GM23338 (cell line): ENCODE data around the gene HVCN1. TPM values are rescaled to one million over a fixed set of nuclear protein-coding genes. Genes with fewer than 3 reads are reported as not detected.

ENCODE experiments used
- ATAC-seq: fragments of 200-7000 bp; cut with Tn5 transposase; 3 replicates; pipeline ENCODE4 v1.9.1; 2020
- DNase-seq: peaks from one replicate; pipeline ENCODE4 v3.0.0-alpha.2; 2015; ENCODE audit warnings: low spot score
- H2AFZ ChIP-seq: fragments of 200-600 bp; sonication (generic); 2 replicates; pipeline ENCODE4 v1.8.0; 2016; ENCODE audit warnings: antibody characterized with exemption, mild to moderate bottlenecking, moderate library complexity
- H3F3A ChIP-seq: fragments of 200-600 bp; sonication (generic); replicated peaks from 2 replicates; pipeline ENCODE4 v1.8.0; 2017; ENCODE audit warnings: antibody characterized with exemption, mixed run types, low read depth
- H3K27ac ChIP-seq: fragments of 200-600 bp; sonication (generic); 2 replicates; pipeline ENCODE4 v1.6.1; 2016; ENCODE audit warnings: low read depth
- H3K27me3 ChIP-seq: fragments of 200-600 bp; sonication (generic); 2 replicates; pipeline ENCODE4 v1.8.0; 2016; ENCODE audit warnings: mild to moderate bottlenecking, mixed run types, moderate library complexity; ENCODE audit not compliant: insufficient read depth
- H3K36me3 ChIP-seq: fragments of 200-600 bp; sonication (generic); 2 replicates; pipeline ENCODE4 v1.8.0; 2016; ENCODE audit warnings: mild to moderate bottlenecking; ENCODE audit not compliant: insufficient read depth
- H3K4me1 ChIP-seq: fragments of 200-600 bp; sonication (generic); 2 replicates; pipeline ENCODE4 v1.8.0; 2016; ENCODE audit warnings: mild to moderate bottlenecking, moderate library complexity; ENCODE audit not compliant: insufficient read depth
- H3K4me2 ChIP-seq: fragments of 200-600 bp; sonication (generic); 2 replicates; pipeline ENCODE4 v1.7.1; 2017; ENCODE audit warnings: mixed run types
- H3K4me3 ChIP-seq: fragments of 200-600 bp; sonication (generic); 2 replicates; pipeline ENCODE4 v1.6.1; 2016; ENCODE audit warnings: mixed run types
- H3K79me2 ChIP-seq: fragments of 200-600 bp; sonication (generic); replicated peaks from 2 replicates; pipeline ENCODE4 v1.8.0; 2017; ENCODE audit warnings: mild to moderate bottlenecking; ENCODE audit not compliant: insufficient read depth
- H3K9me2 ChIP-seq: fragments of 200-600 bp; sonication (generic); 2 replicates; pipeline ENCODE4 v1.8.0; 2017; ENCODE audit not compliant: insufficient read depth
- H4K20me1 ChIP-seq: fragments of 200-600 bp; sonication (generic); replicated peaks from 2 replicates; pipeline ENCODE4 v1.8.0; 2017; ENCODE audit warnings: mild to moderate bottlenecking; ENCODE audit not compliant: insufficient read depth
- H3K27ac Mint-ChIP-seq: 2 replicates; pipeline ENCODE4 v1.8.0; 2020; ENCODE audit warnings: inconsistent platforms, mild to moderate bottlenecking, moderate library complexity, mixed read lengths
- H3K27me3 Mint-ChIP-seq: 3 replicates; pipeline ENCODE4 v1.8.0; 2022; ENCODE audit warnings: low read depth, mild to moderate bottlenecking, moderate library complexity, mixed read lengths, inconsistent platforms; ENCODE audit not compliant: insufficient read depth, poor library complexity
- H3K36me3 Mint-ChIP-seq: 3 replicates; pipeline ENCODE4 v1.8.0; 2021; ENCODE audit warnings: low read depth, mild to moderate bottlenecking, inconsistent platforms, moderate library complexity, mixed read lengths
- H3K4me1 Mint-ChIP-seq: 3 replicates; pipeline ENCODE4 v1.8.0; 2020; ENCODE audit warnings: mild to moderate bottlenecking, inconsistent platforms, mixed read lengths
- H3K4me3 Mint-ChIP-seq: 3 replicates; pipeline ENCODE4 v1.8.0; 2021; ENCODE audit warnings: moderate library complexity, mild to moderate bottlenecking, inconsistent platforms, mixed read lengths
- H3K9me3 Mint-ChIP-seq: 3 replicates; pipeline ENCODE4 v1.8.0; 2020; ENCODE audit warnings: moderate library complexity, mild to moderate bottlenecking, inconsistent platforms, mixed read lengths
- CREB1 ChIP-seq: fragments of 250-450 bp; sonication (Bioruptor Pico); IDR thresholded peaks from 2 replicates; pipeline ENCODE4 v1.5.0; 2020; ENCODE audit warnings: low read depth, mild to moderate bottlenecking, moderate library complexity
- EZH2 ChIP-seq: fragments of 200-600 bp; sonication (generic); IDR thresholded peaks from one replicate; pipeline ENCODE4 v1.8.0; 2017; ENCODE audit warnings: antibody characterized with exemption, mild to moderate bottlenecking, low read depth; ENCODE audit not compliant: unreplicated experiment
- EZH2phosphoT487 ChIP-seq: fragments of 200-600 bp; sonication (generic); IDR thresholded peaks from one replicate; pipeline ENCODE4 v1.8.1; 2018; ENCODE audit warnings: antibody characterized with exemption; ENCODE audit not compliant: unreplicated experiment
- JUNB ChIP-seq: IDR thresholded peaks from one replicate; pipeline ENCODE4 v1.6.1; 2016; ENCODE audit warnings: antibody characterized with exemption; ENCODE audit not compliant: unreplicated experiment
- NANOG ChIP-seq: IDR thresholded peaks from 2 replicates; pipeline ENCODE4 v1.6.1; 2016; ENCODE audit warnings: antibody characterized with exemption, borderline replicate concordance
- POLR2AphosphoS5 ChIP-seq: IDR thresholded peaks from 2 replicates; pipeline ENCODE4 v1.6.1; 2016; ENCODE audit warnings: antibody characterized with exemption, low read depth
- STAT1 ChIP-seq: IDR thresholded peaks from one replicate; pipeline ENCODE4 v1.6.1; 2016; ENCODE audit warnings: antibody characterized with exemption; ENCODE audit not compliant: unreplicated experiment
- ZNF331 ChIP-seq: fragments of 250-450 bp; sonication (Bioruptor Pico); IDR thresholded peaks from 2 replicates; pipeline ENCODE4 v1.5.0; 2020; ENCODE audit warnings: low read depth, mild to moderate bottlenecking, moderate library complexity
- polyA plus RNA-seq: library from polyadenylated mRNA; unstranded; fragments of >200 nt; fragmentation: Nextera tagmentation; extraction: Ambion mirVana; gene quantifications from 2 replicates; pipeline ENCODE4 v1.2.1, GENCODE V29; 2016
- total RNA-seq: library from RNA; depleted of rRNA; stranded (reverse); fragments of >200 nt; shearing (Covaris generic); gene quantifications from 2 replicates; pipeline ENCODE4 v1.2.3, GENCODE V29; 2014
- TF ChIP-seq, protein P1 (sequence below): IDR thresholded peaks from one replicate; pipeline ENCODE4 v1.6.1; 2018; ENCODE audit warnings: antibody characterized with exemption; ENCODE audit not compliant: unreplicated experiment
- TF ChIP-seq, protein P2 (sequence below): fragments of 250-450 bp; sonication (Bioruptor Pico); IDR thresholded peaks from 2 replicates; pipeline ENCODE4 v1.5.0; 2020; ENCODE audit warnings: mild to moderate bottlenecking, moderate library complexity
- TF ChIP-seq, protein P3 (sequence below): IDR thresholded peaks from 2 replicates; pipeline ENCODE4 v1.6.1; 2016; ENCODE audit warnings: antibody characterized with exemption

The HVCN1 gene
- total and polyA plus RNA-seq, 2 experiments from 2014 or later, result 10.4 to 10.7 TPM

DNA sequence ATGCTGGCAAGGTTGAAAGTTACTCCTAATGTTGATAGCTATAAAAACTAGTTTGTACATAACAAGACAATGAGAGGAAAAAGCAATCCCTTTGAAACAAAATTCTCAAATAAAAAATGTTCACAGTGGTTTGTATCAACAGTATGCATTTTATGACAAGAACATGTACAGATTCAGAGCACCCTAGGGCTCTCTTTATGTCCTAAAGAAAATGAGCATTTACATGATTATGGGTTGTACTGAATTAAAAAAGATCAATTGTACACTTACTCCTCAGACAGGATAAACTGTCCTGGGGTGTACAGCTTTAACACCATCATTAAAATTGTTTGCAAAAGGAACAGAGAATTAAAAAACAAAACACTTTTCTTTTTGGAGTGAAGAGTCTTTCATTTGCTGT is 31.6 kb upstream of the HVCN1 start:
- H3K27me3 Mint-ChIP-seq, result peaks cover 6% of the 10 kb centered on the region
- H3K36me3 ChIP-seq, result peaks cover 70% of the 10 kb centered on the region
- H3K27ac ChIP-seq, result no peak overlapping the region
- H3K79me2 ChIP-seq, result peaks cover 33% of the 10 kb centered on the region
- no peak overlapping the region for H3K4me2 ChIP-seq
- TF ChIP-seq STAT1 (no peak), ZNF331 (CRISPR knock-in tag) (no peak), POLR2AphosphoS5 (no peak), CREB1 (CRISPR knock-in tag) (no peak), NANOG (no peak), JUNB (no peak), EZH2 (no peak), EZH2phosphoT487 (no peak)
- TF ChIP-seq, protein P1, sequence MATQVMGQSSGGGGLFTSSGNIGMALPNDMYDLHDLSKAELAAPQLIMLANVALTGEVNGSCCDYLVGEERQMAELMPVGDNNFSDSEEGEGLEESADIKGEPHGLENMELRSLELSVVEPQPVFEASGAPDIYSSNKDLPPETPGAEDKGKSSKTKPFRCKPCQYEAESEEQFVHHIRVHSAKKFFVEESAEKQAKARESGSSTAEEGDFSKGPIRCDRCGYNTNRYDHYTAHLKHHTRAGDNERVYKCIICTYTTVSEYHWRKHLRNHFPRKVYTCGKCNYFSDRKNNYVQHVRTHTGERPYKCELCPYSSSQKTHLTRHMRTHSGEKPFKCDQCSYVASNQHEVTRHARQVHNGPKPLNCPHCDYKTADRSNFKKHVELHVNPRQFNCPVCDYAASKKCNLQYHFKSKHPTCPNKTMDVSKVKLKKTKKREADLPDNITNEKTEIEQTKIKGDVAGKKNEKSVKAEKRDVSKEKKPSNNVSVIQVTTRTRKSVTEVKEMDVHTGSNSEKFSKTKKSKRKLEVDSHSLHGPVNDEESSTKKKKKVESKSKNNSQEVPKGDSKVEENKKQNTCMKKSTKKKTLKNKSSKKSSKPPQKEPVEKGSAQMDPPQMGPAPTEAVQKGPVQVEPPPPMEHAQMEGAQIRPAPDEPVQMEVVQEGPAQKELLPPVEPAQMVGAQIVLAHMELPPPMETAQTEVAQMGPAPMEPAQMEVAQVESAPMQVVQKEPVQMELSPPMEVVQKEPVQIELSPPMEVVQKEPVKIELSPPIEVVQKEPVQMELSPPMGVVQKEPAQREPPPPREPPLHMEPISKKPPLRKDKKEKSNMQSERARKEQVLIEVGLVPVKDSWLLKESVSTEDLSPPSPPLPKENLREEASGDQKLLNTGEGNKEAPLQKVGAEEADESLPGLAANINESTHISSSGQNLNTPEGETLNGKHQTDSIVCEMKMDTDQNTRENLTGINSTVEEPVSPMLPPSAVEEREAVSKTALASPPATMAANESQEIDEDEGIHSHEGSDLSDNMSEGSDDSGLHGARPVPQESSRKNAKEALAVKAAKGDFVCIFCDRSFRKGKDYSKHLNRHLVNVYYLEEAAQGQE, result no peak
- TF ChIP-seq, protein P2, sequence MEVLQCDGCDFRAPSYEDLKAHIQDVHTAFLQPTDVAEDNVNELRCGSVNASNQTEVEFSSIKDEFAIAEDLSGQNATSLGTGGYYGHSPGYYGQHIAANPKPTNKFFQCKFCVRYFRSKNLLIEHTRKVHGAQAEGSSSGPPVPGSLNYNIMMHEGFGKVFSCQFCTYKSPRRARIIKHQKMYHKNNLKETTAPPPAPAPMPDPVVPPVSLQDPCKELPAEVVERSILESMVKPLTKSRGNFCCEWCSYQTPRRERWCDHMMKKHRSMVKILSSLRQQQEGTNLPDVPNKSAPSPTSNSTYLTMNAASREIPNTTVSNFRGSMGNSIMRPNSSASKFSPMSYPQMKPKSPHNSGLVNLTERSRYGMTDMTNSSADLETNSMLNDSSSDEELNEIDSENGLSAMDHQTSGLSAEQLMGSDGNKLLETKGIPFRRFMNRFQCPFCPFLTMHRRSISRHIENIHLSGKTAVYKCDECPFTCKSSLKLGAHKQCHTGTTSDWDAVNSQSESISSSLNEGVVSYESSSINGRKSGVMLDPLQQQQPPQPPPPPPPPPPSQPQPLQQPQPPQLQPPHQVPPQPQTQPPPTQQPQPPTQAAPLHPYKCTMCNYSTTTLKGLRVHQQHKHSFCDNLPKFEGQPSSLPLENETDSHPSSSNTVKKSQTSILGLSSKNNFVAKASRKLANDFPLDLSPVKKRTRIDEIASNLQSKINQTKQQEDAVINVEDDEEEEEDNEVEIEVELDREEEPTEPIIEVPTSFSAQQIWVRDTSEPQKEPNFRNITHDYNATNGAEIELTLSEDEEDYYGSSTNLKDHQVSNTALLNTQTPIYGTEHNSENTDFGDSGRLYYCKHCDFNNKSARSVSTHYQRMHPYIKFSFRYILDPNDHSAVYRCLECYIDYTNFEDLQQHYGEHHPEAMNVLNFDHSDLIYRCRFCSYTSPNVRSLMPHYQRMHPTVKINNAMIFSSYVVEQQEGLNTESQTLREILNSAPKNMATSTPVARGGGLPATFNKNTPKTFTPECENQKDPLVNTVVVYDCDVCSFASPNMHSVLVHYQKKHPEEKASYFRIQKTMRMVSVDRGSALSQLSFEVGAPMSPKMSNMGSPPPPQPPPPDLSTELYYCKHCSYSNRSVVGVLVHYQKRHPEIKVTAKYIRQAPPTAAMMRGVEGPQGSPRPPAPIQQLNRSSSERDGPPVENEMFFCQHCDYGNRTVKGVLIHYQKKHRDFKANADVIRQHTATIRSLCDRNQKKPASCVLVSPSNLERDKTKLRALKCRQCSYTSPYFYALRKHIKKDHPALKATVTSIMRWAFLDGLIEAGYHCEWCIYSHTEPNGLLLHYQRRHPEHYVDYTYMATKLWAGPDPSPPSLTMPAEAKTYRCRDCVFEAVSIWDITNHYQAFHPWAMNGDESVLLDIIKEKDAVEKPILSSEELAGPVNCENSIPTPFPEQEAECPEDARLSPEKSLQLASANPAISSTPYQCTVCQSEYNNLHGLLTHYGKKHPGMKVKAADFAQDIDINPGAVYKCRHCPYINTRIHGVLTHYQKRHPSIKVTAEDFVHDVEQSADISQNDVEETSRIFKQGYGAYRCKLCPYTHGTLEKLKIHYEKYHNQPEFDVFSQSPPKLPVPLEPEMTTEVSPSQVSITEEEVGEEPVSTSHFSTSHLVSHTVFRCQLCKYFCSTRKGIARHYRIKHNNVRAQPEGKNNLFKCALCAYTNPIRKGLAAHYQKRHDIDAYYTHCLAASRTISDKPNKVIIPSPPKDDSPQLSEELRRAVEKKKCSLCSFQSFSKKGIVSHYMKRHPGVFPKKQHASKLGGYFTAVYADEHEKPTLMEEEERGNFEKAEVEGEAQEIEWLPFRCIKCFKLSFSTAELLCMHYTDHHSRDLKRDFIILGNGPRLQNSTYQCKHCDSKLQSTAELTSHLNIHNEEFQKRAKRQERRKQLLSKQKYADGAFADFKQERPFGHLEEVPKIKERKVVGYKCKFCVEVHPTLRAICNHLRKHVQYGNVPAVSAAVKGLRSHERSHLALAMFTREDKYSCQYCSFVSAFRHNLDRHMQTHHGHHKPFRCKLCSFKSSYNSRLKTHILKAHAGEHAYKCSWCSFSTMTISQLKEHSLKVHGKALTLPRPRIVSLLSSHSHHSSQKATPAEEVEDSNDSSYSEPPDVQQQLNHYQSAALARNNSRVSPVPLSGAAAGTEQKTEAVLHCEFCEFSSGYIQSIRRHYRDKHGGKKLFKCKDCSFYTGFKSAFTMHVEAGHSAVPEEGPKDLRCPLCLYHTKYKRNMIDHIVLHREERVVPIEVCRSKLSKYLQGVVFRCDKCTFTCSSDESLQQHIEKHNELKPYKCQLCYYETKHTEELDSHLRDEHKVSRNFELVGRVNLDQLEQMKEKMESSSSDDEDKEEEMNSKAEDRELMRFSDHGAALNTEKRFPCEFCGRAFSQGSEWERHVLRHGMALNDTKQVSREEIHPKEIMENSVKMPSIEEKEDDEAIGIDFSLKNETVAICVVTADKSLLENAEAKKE, result no peak
- TF ChIP-seq, protein P3, sequence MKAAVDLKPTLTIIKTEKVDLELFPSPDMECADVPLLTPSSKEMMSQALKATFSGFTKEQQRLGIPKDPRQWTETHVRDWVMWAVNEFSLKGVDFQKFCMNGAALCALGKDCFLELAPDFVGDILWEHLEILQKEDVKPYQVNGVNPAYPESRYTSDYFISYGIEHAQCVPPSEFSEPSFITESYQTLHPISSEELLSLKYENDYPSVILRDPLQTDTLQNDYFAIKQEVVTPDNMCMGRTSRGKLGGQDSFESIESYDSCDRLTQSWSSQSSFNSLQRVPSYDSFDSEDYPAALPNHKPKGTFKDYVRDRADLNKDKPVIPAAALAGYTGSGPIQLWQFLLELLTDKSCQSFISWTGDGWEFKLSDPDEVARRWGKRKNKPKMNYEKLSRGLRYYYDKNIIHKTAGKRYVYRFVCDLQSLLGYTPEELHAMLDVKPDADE, result no peak
- H2AFZ ChIP-seq, result no peak overlapping the region
- H4K20me1 ChIP-seq, result peaks cover 59% of the 10 kb centered on the region
- no peaks in the 10 kb centered on the region for H3K4me1 ChIP-seq
- DNase-seq (no peak), ATAC-seq (no peak)
- H3K9me3 Mint-ChIP-seq, result no peaks in the 10 kb centered on the region
- H3K27ac Mint-ChIP-seq, result no peak overlapping the region
- H3K36me3 Mint-ChIP-seq, result peaks cover 89% of the 10 kb centered on the region
- no peaks in the 10 kb centered on the region for H3K9me2 ChIP-seq
- 0 out of 2 replicates have a peak, but pooled peaks cover 11% of the 10 kb centered on the region for H3F3A ChIP-seq
- no peaks in the 10 kb centered on the region for H3K4me1 Mint-ChIP-seq
- H3K27me3 ChIP-seq, result no peaks in the 10 kb centered on the region
- H3K4me3 ChIP-seq, result no peak overlapping the region
- no peak overlapping the region for H3K4me3 Mint-ChIP-seq
